Thyroid gland (tissue), 4 donors: ENCODE data around the gene PIMREG.

ENCODE experiments used
- POLR2A ChIP-seq, 2 donors: fragments of 450-650 bp; IDR thresholded peaks; one replicate each; pipeline ENCODE4 v1.6.1; 2017; ENCODE audit warnings: antibody characterized with exemption in 2 of 2, mild to moderate bottlenecking in 2 of 2, moderate library complexity in 1 of 2
- TF ChIP-seq, protein P1 (sequence below), 6 experiments: fragments of 200-600 bp in 3 of 6; fragments of 450-650 bp in 3 of 6; sonication (generic) in 3 of 6; IDR thresholded peaks; one replicate each; pipeline ENCODE4 v1.5.1; 2016 to 2019; ENCODE audit warnings: antibody characterized with exemption in 6 of 6, mild to moderate bottlenecking in 2 of 6, inconsistent platforms in 1 of 6, moderate library complexity in 1 of 6

DNA sequence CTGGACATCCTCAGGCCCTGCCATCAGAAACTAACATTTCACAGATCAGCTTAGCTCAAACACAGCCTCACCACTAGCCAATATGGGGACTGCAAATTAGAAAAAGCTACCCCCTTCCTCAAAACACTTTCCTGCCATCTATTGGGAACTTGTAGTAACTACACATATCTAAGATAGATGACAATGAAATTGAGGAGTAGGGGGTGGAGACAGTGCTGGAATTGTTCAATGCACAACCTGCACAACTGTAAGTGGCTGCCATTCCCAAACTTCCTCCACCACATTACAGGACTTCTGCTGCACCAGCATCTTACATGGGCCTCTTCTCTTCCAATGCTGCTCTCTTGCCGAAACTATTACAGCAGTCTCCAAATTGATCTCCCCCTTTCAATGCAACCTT lies 31.2 kb upstream of the PIMREG start:
- TF ChIP-seq, protein P1, sequence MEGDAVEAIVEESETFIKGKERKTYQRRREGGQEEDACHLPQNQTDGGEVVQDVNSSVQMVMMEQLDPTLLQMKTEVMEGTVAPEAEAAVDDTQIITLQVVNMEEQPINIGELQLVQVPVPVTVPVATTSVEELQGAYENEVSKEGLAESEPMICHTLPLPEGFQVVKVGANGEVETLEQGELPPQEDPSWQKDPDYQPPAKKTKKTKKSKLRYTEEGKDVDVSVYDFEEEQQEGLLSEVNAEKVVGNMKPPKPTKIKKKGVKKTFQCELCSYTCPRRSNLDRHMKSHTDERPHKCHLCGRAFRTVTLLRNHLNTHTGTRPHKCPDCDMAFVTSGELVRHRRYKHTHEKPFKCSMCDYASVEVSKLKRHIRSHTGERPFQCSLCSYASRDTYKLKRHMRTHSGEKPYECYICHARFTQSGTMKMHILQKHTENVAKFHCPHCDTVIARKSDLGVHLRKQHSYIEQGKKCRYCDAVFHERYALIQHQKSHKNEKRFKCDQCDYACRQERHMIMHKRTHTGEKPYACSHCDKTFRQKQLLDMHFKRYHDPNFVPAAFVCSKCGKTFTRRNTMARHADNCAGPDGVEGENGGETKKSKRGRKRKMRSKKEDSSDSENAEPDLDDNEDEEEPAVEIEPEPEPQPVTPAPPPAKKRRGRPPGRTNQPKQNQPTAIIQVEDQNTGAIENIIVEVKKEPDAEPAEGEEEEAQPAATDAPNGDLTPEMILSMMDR (IDR thresholded peaks at IDR 0.05): no peak
- TF ChIP-seq POLR2A (IDR thresholded peaks at IDR 0.05): no peak
